Amniotic epithelial cell (primary cell): ENCODE measurements around the gene TPSAB1.

ENCODE experiments used
- DNase-seq: peaks from one replicate; pipeline ENCODE4 v3.0.0-alpha.2; 2010; ENCODE audit warnings: low read depth

The TPSAB1 gene

DNA sequence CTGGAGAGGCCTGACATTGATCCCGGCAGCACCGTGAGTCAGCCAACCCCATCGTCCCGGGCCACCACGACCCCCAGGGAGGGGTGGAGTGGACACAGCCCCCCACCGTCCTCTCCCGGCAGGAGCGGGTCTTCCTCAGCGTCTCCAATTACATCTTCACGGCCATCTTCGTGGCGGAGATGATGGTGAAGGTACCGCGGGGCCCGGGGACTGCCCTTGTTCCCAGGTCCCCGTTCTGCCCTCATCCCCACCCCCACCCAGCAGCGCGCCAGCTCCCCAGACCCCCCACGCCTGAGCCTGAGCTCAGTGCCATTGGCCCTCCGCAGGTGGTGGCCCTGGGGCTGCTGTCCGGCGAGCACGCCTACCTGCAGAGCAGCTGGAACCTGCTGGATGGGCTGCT, 30.0 kb upstream of the TPSAB1 start:
- DNase-seq = no peak

DNA sequence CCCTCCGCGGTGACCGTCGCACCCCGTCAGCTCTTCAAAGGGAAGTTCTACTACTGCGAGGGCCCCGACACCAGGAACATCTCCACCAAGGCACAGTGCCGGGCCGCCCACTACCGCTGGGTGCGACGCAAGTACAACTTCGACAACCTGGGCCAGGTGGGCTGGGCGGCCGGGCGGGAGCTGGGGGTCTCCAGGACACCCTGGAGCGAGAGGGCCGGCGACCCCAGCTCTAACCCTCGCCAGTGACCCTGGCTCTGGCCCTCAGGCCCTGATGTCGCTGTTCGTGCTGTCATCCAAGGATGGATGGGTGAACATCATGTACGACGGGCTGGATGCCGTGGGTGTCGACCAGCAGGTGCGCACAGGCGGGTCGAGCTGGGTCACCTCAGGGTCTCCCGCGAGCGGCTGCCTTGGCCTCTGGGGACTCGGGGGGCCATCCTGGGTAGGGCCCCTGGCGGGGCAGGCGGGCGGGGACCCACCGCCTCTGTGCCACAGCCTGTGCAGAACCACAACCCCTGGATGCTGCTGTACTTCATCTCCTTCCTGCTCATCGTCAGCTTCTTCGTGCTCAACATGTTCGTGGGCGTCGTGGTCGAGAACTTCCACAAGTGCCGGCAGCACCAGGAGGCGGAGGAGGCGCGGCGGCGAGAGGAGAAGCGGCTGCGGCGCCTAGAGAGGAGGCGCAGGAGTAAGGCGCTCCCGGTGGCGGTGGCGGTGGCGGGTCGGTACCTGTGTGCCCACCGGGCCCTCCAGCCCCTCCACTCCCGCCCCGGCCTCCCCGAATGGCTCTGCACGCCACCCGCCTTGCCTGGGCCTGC, 28.8 kb upstream of the TPSAB1 start:
- no peak for DNase-seq

DNA sequence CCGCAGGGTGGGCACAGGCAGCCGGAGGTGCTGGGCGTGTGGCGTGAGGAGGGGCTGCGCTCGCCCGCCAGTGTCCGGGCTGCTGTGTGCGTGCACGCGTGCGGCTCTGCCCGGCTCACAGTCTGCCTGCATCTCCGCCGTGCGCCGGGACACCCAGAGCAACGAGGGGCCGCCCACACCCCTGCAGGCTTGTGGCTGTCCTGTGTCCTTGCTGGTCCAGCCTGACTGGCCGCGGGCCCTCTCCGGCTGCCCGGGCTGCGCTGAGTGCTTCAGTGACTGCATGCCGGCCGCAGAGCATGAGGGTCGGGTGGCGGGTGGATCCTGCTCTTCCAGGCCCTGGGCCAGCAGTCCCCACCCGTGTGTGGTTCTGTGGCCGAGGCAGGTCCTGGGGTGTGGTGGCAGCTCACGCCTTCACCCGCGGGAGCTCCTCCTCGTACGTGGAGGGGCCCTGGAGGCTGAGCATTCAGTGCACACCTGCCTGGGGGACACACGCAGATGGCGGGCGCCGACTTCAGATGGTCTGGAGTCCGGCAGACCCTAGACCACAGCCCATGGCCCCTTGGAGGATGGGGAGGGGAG, 27.8 kb upstream of the TPSAB1 start:
- DNase-seq = no peak

- DNase-seq = no peak
Measured at GRCh38 chr16:1213231-1213630, 27.3 kb upstream of the TPSAB1 start.

DNA sequence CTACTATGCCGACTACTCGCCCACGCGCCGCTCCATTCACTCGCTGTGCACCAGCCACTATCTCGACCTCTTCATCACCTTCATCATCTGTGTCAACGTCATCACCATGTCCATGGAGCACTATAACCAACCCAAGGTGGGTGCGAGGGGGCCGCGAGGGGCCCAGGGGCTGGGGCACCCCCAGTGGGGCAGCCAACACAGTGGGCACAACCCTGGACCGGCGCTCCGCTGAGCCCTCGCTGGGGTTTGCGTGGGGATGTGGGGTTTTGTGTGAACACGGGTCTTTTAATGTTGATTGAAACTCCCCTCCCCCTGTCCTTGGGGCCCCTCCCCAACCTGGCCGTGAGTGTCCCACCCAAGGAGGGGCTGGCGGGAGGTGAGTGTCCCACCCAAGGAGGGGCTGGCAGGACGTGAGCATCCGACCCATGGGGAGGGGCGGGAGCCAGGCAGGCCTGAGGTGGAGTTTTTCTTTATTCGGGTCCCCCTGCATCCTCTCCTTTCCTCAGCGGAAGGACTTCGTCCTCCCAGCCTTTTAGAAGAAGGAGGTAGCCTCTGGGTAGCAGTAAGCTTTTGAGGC, 26.6 kb upstream of the TPSAB1 start:
- DNase-seq = no peak

DNA sequence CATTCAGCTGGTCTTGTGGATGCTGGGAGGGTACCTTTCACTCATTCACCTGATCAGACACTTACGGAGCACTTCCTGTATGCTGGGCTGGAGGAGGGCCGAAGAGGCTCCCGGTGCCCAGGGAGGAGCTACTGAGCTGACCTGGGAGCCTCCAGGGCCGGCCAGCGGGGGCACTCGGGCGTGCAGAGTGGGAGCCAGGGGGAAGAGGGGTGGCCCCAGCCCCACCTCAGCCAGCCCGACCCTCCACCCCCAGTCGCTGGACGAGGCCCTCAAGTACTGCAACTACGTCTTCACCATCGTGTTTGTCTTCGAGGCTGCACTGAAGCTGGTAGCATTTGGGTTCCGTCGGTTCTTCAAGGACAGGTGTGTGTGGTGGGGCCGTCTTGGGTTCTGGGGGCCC, 25.8 kb upstream of the TPSAB1 start:
- DNase-seq = no peak

DNA sequence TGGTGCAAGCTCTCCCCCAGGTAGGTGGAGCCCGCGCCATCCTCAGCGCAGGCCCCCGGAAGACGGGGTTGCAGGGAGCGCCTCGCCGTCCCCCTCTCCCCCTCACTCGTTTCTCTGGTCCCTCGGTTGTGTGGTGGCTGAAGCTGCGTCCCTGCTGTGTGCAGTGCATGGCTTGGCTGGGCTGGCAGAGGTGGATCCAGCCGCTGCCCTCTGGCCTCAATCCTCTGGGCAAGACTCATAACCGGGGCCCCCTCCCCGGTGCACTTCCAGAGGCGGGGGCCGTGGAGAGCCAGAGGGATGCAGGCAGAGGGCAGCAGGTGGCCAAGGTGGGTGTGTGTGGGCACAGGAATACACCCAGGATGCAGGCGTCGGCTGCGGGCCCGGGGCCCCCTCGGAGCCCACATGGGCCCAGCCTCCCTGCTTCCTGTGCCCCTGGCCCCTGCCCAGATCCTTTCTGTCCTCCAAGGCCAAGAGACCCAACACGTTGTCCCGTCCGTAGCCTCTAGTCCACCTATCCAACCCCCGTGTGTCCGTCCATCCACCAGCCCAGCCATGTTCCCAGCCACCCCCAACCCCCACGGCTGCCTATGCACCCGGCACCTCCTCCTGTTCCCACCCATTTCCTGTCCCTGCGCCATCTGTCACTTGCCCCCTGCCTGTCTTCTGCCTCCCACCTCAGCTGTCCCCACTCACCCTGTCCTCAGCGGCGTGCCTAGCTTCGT, 24.8 kb upstream of the TPSAB1 start:
- no peak for DNase-seq

DNA sequence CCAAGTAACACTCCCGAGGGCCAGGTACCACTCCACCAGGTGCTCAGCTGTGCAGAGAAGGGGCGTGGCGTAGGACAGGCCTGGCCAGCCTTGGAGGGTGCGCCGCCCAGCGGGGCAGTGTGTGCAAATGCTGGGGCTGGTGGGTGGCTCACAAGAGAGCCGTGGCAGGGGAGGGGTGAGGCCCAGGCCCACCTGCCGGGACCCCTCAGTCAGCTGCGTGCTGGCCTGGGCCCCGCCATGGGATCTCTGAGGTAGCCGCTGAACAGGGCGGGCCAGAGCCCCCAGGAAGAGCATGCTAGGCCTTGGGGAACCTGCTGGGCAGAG, 24.2 kb upstream of the TPSAB1 start:
- no peak for DNase-seq

- no peak for DNase-seq
Measured at GRCh38 chr16:1216681-1217400, 23.7 kb upstream of the TPSAB1 start.

DNA sequence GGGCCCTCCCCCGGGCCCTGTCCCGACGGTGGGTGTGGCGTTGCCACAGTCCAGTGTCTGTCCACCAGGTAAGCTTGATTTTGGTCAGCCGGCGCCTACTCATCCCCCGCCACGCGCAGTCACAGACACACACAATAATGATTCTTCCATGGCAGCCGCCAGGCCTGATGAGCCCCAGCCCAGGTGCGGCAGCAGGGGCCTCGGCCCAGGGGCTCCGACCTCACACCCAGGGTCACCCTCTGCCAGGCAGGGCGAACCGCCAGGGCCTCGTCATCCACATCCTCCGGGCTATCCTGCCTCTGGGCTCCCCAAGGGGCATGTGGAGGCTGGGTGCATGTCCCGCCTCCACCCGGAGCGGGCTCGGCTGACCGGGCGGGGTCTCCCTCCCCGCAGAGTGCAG, 23.0 kb upstream of the TPSAB1 start:
- DNase-seq = no peak

GRCh38 chr16:1218061-1218929, 22.2 kb upstream of the TPSAB1 start:
- DNase-seq = no peak

DNA sequence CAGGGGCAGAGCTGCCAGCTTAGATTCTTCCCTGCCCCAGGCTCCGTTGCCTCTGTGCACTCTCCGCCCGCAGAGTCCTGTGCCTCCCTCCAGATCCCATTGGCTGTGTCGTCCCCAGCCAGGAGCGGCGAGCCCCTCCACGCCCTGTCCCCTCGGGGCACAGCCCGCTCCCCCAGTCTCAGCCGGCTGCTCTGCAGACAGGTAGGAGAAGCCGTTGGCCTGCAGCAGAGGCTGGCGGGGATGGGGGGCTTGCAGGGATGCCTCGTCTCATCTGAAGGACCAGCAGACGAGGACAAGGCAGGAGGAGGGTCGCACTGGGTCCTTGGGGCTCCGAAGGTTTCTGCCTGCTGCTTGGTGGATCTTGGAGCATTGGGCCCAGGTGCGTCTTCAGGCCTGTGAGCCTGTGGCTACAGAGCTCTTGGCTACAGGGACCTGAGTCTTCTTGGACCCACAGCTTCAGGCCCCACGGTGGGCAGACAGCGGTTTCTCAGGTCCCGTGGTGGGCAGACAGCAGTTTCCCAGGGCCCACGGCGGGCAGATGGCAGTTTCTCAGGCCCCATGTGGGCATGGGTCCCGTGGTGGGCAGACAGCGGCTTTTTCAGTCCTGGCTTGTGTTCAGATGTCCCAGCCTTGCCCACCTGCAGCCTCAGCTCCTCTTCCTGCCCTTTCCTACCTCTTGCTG, 21.4 kb upstream of the TPSAB1 start:
- DNase-seq = no peak

- DNase-seq = no peak
Measured at GRCh38 chr16:1220098-1220728, 20.3 kb upstream of the TPSAB1 start.

DNA sequence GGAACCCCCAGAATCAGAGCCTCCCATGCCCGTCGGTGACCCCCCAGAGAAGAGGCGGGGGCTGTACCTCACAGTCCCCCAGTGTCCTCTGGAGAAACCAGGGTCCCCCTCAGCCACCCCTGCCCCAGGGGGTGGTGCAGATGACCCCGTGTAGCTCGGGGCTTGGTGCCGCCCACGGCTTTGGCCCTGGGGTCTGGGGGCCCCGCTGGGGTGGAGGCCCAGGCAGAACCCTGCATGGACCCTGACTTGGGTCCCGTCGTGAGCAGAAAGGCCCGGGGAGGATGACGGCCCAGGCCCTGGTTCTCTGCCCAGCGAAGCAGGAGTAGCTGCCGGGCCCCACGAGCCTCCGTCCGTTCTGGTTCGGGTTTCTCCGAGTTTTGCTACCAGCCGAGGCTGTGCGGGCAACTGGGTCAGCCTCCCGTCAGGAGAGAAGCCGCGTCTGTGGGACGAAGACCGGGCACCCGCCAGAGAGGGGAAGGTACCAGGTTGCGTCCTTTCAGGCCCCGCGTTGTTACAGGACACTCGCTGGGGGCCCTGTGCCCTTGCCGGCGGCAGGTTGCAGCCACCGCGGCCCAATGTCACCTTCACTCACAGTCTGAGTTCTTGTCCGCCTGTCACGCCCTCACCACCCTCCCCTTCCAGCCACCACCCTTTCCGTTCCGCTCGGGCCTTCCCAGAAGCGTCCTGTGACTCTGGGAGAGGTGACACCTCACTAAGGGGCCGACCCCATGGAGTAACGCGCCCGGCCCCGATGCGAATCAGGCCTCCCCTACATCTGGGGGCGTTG, 19.5 kb upstream of the TPSAB1 start:
- DNase-seq = no peak

- DNase-seq = peak; percentile 28
Measured at GRCh38 chr16:1221628-1222552, 18.6 kb upstream of the TPSAB1 start.

DNA sequence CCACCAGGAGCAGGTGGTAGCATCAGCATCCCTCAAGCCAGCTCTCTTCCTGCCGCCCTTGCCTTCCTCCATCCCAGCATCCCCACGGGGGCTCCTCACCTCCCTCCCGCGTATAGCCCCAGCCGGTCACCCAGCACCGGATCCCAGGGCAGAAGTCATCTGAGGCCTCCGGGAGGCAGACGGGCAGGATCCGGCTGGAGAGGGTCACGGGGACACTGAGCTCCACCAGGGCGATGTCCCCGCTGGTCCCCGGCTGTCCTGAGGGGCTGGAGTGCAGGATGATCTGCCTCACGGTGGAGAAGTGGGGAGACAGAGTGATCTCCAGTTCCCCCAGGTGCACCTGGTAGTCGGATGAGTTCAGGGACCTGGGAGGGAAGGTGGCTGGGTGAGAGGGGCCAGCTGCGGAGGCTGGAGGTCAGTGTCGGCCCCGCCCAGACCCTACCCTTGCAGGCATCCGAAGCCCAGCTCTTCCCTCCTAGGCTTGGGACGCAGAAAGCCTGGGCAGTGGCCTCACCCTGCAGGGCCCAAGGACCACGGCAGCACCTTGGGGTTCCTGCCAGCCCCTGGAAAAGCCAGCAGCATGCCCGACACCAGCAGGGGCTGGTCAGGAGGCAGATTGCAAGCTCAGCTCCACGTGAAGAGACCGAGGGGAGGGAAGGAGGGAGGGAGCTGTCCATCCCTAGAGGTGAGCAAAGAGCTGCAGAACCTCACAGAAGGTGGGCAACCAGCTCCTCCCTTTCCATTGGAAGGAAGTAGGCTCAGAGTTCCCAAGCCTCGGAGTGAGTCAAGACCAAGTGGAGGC, 17.8 kb upstream of the TPSAB1 start:
- DNase-seq = no peak
